SU-DHL-6 (cell line): ENCODE data around the gene CHIT1.

ENCODE experiments used
- H2AFZ ChIP-seq: fragments of 200-600 bp; sonication (generic); 2 replicates; pipeline ENCODE4 v1.6.1; 2014; ENCODE audit warnings: low read depth, mild to moderate bottlenecking, moderate library complexity, mixed read lengths, antibody characterized with exemption, low read length; ENCODE audit not compliant: severe bottlenecking
- H3F3A ChIP-seq: fragments of 200-600 bp; shearing (Covaris generic); 2 replicates; pipeline ENCODE4 v1.6.0; 2016; ENCODE audit warnings: antibody characterized with exemption, mild to moderate bottlenecking; ENCODE audit not compliant: insufficient read depth
- H3K27ac ChIP-seq: fragments of 200-600 bp; sonication (generic); 2 replicates; pipeline ENCODE4 v1.5.1; 2016; ENCODE audit warnings: low read depth, mild to moderate bottlenecking, low read length, moderate library complexity, mixed read lengths
- H3K27me3 ChIP-seq: fragments of 200-600 bp; sonication (generic), shearing (Covaris generic); 2 replicates; pipeline ENCODE4 v1.6.0; 2014; ENCODE audit warnings: mild to moderate bottlenecking, low read length
- H3K36me3 ChIP-seq: fragments of 200-600 bp; sonication (generic); 2 replicates; pipeline ENCODE4 v1.6.1; 2014; ENCODE audit warnings: mild to moderate bottlenecking, low read length, mixed read lengths
- H3K4me2 ChIP-seq: fragments of 300-600, 200-600 bp; shearing (Covaris generic), sonication (generic); 2 replicates; pipeline ENCODE4 v1.6.0; 2014; ENCODE audit warnings: low read length, low read depth, mild to moderate bottlenecking; ENCODE audit not compliant: poor library complexity, severe bottlenecking
- H3K4me3 ChIP-seq: fragments of 200-600 bp; sonication (generic); 2 replicates; pipeline ENCODE4 v1.5.1; 2014; ENCODE audit warnings: antibody characterized with exemption, low read length, mild to moderate bottlenecking, mixed read lengths; ENCODE audit not compliant: insufficient read depth, poor library complexity, severe bottlenecking
- H3K79me2 ChIP-seq: fragments of 200-600 bp; sonication (generic); 2 replicates; pipeline ENCODE4 v1.6.1; 2014; ENCODE audit warnings: mild to moderate bottlenecking, low read length, moderate library complexity; ENCODE audit not compliant: insufficient read depth
- H3K9ac ChIP-seq: fragments of 200-600 bp; sonication (generic); 2 replicates; pipeline ENCODE4 v1.7.0; 2014; ENCODE audit warnings: mild to moderate bottlenecking, low read length
- H3K9me2 ChIP-seq: fragments of 200-600 bp; sonication (generic); replicated peaks from 2 replicates; pipeline ENCODE4 v1.6.1; 2014; ENCODE audit warnings: low read length; ENCODE audit not compliant: insufficient read depth
- H3K9me3 ChIP-seq: fragments of 200-600 bp; sonication (generic); 2 replicates; pipeline ENCODE4 v1.6.1; 2014; ENCODE audit warnings: low read length, mixed read lengths; ENCODE audit not compliant: insufficient read depth
- H4K20me1 ChIP-seq: fragments of 200-600 bp; sonication (generic); 2 replicates; pipeline ENCODE4 v1.6.1; 2014; ENCODE audit warnings: low read depth, mild to moderate bottlenecking, antibody characterized with exemption, low read length, moderate library complexity, mixed read lengths
- CTCF ChIP-seq: fragments of 200-600 bp; sonication (generic); IDR thresholded peaks from one replicate; pipeline ENCODE4 v1.5.1; 2017; ENCODE audit warnings: antibody characterized with exemption, mild to moderate bottlenecking, low read length, moderate library complexity; ENCODE audit not compliant: insufficient read depth, poor library complexity, severe bottlenecking
- EZH2phosphoT487 ChIP-seq: fragments of 200-600 bp; sonication (generic), shearing (Covaris generic); conservative IDR thresholded peaks from 2 replicates; pipeline ENCODE4 v1.6.1; 2018; ENCODE audit warnings: mild to moderate bottlenecking, antibody characterized with exemption, low read length, moderate library complexity, mixed read lengths

The CHIT1 gene

GRCh38 chr1:203178083-203178482 is 51.4 kb downstream of the CHIT1 start:
- TF ChIP-seq CTCF = no peak
- no peak for TF ChIP-seq EZH2phosphoT487
- Histone ChIP-seq H3K9ac (no peak overlapping the region), H4K20me1 (no peaks in the 10 kb centered on the region), H3K79me2 (no peaks in the 10 kb centered on the region), H3K27me3 (no peaks in the 10 kb centered on the region), H3K36me3 (no peaks in the 10 kb centered on the region), H3K9me2 (no peaks in the 10 kb centered on the region), H3K4me2 (no peak overlapping the region), H3K9me3 (no peaks in the 10 kb centered on the region), H3K27ac (no peak overlapping the region), H3K4me3 (no peak overlapping the region), H2AFZ (no peak overlapping the region), H3F3A (no peaks in the 10 kb centered on the region)

- TF ChIP-seq EZH2phosphoT487 (no peak), CTCF (no peak)
- Histone ChIP-seq H3K9me3 (no peaks in the 10 kb centered on the region), H3F3A (no peaks in the 10 kb centered on the region), H2AFZ (no peak overlapping the region), H3K27me3 (no peaks in the 10 kb centered on the region), H3K9me2 (no peaks in the 10 kb centered on the region), H3K9ac (no peak overlapping the region), H4K20me1 (no peaks in the 10 kb centered on the region), H3K79me2 (no peaks in the 10 kb centered on the region), H3K27ac (no peak overlapping the region), H3K36me3 (no peaks in the 10 kb centered on the region), H3K4me3 (no peak overlapping the region), H3K4me2 (no peak overlapping the region)
Measured at GRCh38 chr1:203177470-203178039, 51.9 kb downstream of the CHIT1 start.

- H3K4me3 ChIP-seq = no peak overlapping the region
- H4K20me1 ChIP-seq = no peaks in the 10 kb centered on the region
- no peaks in the 10 kb centered on the region for H3K27me3 ChIP-seq
- no peak overlapping the region for H3K27ac ChIP-seq
- no peaks in the 10 kb centered on the region for H3K79me2 ChIP-seq
- no peaks in the 10 kb centered on the region for H3K36me3 ChIP-seq
- no peaks in the 10 kb centered on the region for H3K9me2 ChIP-seq
- H3K4me2 ChIP-seq = no peak overlapping the region
- H2AFZ ChIP-seq = no peak overlapping the region
- H3F3A ChIP-seq = no peaks in the 10 kb centered on the region
- H3K9me3 ChIP-seq = no peaks in the 10 kb centered on the region
- no peak overlapping the region for H3K9ac ChIP-seq
- TF ChIP-seq EZH2phosphoT487 (no peak), CTCF (no peak)
Measured at GRCh38 chr1:203177036-203177405, 52.5 kb downstream of the CHIT1 start.
